OCI-LY7 (cell line): ENCODE results near the gene SLC4A5.

Experiments used
- EZH2phosphoT487 ChIP-seq: fragments of 200-600 bp; sonication (generic); IDR thresholded peaks from 2 replicates; pipeline ENCODE4 v1.6.1; 2018; ENCODE audit warnings: low read depth, borderline replicate concordance, mild to moderate bottlenecking, mixed run types, antibody characterized with exemption, low read length, moderate library complexity, mixed read lengths
- TF ChIP-seq, protein P1 (sequence below): fragments of 200-600 bp; sonication (generic); conservative IDR thresholded peaks from 2 replicates; pipeline ENCODE4 v1.5.1; 2014; ENCODE audit warnings: mild to moderate bottlenecking, antibody characterized with exemption, low read length, moderate library complexity, mixed read lengths

DNA sequence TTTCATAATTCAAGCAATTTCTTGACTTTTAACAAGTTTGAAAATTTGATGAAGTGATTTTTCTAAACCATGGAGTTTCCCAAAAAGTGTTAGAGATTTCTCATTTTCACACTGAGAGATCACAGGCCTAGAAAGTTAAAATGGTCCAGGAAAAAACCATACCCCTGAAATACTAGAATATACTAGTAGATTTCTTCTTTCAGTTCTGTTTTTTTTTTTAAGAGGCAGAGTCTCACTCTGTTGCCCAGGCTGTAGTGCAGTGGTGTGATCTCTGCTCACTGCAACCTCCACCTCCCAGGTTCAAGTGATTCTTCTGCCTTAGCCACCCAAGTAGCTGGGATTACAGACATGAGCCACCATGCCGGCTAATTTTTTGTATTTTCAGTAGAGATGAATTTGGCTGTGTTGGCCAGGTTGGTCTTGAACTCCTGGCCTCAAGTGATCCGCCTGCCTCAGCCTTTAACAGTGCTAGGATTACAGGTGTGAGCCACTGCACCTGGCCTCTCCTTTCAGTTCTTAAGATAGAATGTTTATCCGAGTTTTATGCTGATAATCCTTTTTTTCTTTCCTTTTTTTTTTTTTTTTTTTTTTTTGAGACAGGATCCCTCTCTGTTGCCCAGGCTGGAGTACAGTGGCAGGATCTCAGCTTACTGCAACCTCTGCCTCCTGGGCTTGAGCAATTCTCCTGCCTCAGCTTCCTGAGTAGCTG is 130.4 kb downstream of the SLC4A5 start:
- TF ChIP-seq, protein P1, sequence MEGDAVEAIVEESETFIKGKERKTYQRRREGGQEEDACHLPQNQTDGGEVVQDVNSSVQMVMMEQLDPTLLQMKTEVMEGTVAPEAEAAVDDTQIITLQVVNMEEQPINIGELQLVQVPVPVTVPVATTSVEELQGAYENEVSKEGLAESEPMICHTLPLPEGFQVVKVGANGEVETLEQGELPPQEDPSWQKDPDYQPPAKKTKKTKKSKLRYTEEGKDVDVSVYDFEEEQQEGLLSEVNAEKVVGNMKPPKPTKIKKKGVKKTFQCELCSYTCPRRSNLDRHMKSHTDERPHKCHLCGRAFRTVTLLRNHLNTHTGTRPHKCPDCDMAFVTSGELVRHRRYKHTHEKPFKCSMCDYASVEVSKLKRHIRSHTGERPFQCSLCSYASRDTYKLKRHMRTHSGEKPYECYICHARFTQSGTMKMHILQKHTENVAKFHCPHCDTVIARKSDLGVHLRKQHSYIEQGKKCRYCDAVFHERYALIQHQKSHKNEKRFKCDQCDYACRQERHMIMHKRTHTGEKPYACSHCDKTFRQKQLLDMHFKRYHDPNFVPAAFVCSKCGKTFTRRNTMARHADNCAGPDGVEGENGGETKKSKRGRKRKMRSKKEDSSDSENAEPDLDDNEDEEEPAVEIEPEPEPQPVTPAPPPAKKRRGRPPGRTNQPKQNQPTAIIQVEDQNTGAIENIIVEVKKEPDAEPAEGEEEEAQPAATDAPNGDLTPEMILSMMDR, result no peak
- no peak for TF ChIP-seq EZH2phosphoT487
